Measurements from ENCODE around the gene ADAMTS14. TPM values are rescaled to one million over a fixed set of nuclear protein-coding genes. Genes with fewer than 3 reads are reported as not detected.
A peak's percentile ranks its signal among the peaks of the same experiment; 100 is the strongest.

The ADAMTS14 gene
- total RNA-seq, 2 experiments from 2014 or later = 0.03 TPM; not detected in 1

DNA sequence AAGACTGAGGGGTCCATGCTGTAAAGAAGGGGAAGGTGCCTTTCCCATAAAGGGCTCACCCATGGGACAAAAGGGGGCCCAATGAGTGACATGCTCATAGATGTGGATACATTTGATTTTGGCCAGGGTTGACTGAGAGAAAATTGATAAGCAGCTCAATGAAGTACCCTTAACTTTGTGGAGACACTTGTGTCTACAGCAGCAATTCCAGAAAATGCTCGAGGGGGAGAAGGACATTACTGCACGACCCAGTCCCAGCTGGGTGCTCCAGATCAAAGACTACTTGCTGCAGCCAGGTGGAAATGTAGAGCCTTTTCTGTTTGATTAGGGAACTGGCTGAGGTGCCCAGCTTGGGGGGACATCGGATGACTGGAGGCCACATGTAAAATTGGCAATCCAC, 22.2 kb upstream of the ADAMTS14 start:
- Histone ChIP-seq H3K4me1 (ENCODE audit: insufficient read depth, low read length, poor library complexity, severe bottlenecking) (no peaks in the 10 kb centered on the region), H3K79me2 (ENCODE audit: insufficient read depth, low read depth, low read length) (no peaks in the 10 kb centered on the region)
- BruUV-seq (replicated peaks) = no TSS peak

DNA sequence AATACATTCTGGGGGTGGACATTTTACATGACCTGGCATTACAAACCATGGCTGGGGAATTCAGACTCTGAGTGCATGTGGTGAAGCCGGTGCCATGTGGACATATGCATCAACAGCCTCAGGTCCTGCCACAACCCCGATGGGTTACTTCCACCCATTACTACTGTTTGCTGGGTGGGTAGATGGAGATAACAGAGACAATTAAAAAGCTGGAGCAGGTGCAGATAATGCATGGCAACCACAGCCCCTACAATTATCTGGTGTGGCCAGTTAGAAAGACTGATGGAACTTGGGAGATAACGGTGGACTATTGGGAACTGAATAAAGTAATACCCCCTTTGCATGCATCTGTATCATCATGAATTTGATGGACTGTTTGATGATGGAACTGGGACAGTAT, 21.6 kb upstream of the ADAMTS14 start:
- intact Hi-C loops (cut with micrococcal nuclease; ENCODE audit: unreplicated experiment) = no loop called here
- POLR2A ChIA-PET = no interaction called here
- BruUV-seq (replicated peaks) = no TSS peak
- CTCF ChIA-PET (ENCODE audit: unreplicated experiment) = no interaction called here
- peaks cover 16% of the 10 kb centered on the region; the same call in 1 of the 2 replicates for H3K9me3 ChIP-seq (ENCODE audit: low read length)
- TF ChIP-seq, protein P1, sequence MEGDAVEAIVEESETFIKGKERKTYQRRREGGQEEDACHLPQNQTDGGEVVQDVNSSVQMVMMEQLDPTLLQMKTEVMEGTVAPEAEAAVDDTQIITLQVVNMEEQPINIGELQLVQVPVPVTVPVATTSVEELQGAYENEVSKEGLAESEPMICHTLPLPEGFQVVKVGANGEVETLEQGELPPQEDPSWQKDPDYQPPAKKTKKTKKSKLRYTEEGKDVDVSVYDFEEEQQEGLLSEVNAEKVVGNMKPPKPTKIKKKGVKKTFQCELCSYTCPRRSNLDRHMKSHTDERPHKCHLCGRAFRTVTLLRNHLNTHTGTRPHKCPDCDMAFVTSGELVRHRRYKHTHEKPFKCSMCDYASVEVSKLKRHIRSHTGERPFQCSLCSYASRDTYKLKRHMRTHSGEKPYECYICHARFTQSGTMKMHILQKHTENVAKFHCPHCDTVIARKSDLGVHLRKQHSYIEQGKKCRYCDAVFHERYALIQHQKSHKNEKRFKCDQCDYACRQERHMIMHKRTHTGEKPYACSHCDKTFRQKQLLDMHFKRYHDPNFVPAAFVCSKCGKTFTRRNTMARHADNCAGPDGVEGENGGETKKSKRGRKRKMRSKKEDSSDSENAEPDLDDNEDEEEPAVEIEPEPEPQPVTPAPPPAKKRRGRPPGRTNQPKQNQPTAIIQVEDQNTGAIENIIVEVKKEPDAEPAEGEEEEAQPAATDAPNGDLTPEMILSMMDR (conservative IDR thresholded peaks at IDR 0.05; ENCODE audit: low read length) = no peak
- no peak for TF ChIP-seq EZH2phosphoT487 (IDR thresholded peaks at IDR 0.05; ENCODE audit: borderline replicate concordance, low read depth, low read length)
- no peak for DNase-seq (ENCODE audit: low spot score)
- H3K4me2 ChIP-seq (ENCODE audit: low read length) = no peak overlapping the region
- H2AFZ ChIP-seq (ENCODE audit: low read length) = no peak overlapping the region
- no peaks in the 10 kb centered on the region for H4K20me1 ChIP-seq (ENCODE audit: insufficient read depth, low read length)
- no peak overlapping the region for H3K27ac ChIP-seq (ENCODE audit: low read depth, low read length, poor library complexity, severe bottlenecking)
- H3K4me1 ChIP-seq (ENCODE audit: insufficient read depth, low read length, poor library complexity, severe bottlenecking) = no peaks in the 10 kb centered on the region
- no peaks in the 10 kb centered on the region for H3K79me2 ChIP-seq (ENCODE audit: insufficient read depth, low read depth, low read length)
- no peak overlapping the region for H3K4me3 ChIP-seq (ENCODE audit: low read depth, low read length, poor library complexity, severe bottlenecking)
- H3K9me2 ChIP-seq (ENCODE audit: insufficient read depth, low read length) = no peaks in the 10 kb centered on the region
- no peaks in the 10 kb centered on the region for H3K36me3 ChIP-seq (ENCODE audit: insufficient read depth, low read length)

More for the DNA sequence above, 22.2 kb upstream of the ADAMTS14 start:
- Histone ChIP-seq H3K4me3 (ENCODE audit: low read depth, low read length, poor library complexity, severe bottlenecking) (no peak overlapping the region), H2AFZ (ENCODE audit: low read length) (no peak overlapping the region), H3K36me3 (ENCODE audit: insufficient read depth, low read length) (no peaks in the 10 kb centered on the region), H3K9me3 (ENCODE audit: low read length) (peaks cover 16% of the 10 kb centered on the region; the same call in 1 of the 2 replicates), H3K9me2 (ENCODE audit: insufficient read depth, low read length) (no peaks in the 10 kb centered on the region), H4K20me1 (ENCODE audit: insufficient read depth, low read length) (no peaks in the 10 kb centered on the region), H3K27ac (ENCODE audit: low read depth, low read length, poor library complexity, severe bottlenecking) (no peak overlapping the region), H3K4me2 (ENCODE audit: low read length) (no peak overlapping the region)
- TF ChIP-seq EZH2phosphoT487 (IDR thresholded peaks at IDR 0.05; ENCODE audit: borderline replicate concordance, low read depth, low read length) = no peak
- TF ChIP-seq, protein P1 (conservative IDR thresholded peaks at IDR 0.05; ENCODE audit: low read length) = no peak
- intact Hi-C loops (cut with micrococcal nuclease; ENCODE audit: unreplicated experiment) = no loop called here
- no peak for DNase-seq (ENCODE audit: low spot score)
- ChIA-PET CTCF (ENCODE audit: unreplicated experiment) (no interaction called here), POLR2A (no interaction called here)

DNA sequence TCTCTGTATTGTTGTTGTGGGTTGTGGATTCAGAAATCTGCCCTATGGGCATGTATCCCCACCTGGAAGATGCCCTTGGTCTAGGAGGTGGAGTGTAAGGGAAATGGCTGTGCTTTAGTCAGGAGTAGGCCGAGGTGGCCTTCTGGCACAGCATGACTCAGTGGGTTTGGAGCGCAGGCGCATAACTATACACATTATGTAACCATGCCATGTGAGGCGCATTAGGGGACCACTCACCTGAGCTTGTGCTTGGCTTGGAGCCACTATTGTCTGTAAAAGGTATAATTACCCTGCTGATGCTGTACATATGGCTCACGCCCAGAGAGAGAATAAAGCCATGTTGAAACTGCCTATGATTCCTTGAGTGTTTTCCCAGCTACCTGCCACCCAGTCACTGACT, 20.6 kb upstream of the ADAMTS14 start:
- H3K9me2 ChIP-seq (ENCODE audit: insufficient read depth, low read length) = no peaks in the 10 kb centered on the region
- peaks cover 16% of the 10 kb centered on the region; the same call in 1 of the 2 replicates for H3K9me3 ChIP-seq (ENCODE audit: low read length)
- H4K20me1 ChIP-seq (ENCODE audit: insufficient read depth, low read length) = no peaks in the 10 kb centered on the region
- H3K4me3 ChIP-seq (ENCODE audit: low read depth, low read length, poor library complexity, severe bottlenecking) = no peak overlapping the region
- DNase-seq (ENCODE audit: low spot score) = peak; percentile 92
- H2AFZ ChIP-seq (ENCODE audit: low read length) = no peak overlapping the region
- intact Hi-C loops (cut with micrococcal nuclease; ENCODE audit: unreplicated experiment) = no loop called here
- H3K27ac ChIP-seq (ENCODE audit: low read depth, low read length, poor library complexity, severe bottlenecking) = no peak overlapping the region
- TF ChIP-seq, protein P1 (conservative IDR thresholded peaks at IDR 0.05; ENCODE audit: low read length) = no peak
- TF ChIP-seq EZH2phosphoT487 (IDR thresholded peaks at IDR 0.05; ENCODE audit: borderline replicate concordance, low read depth, low read length) = no peak
- BruUV-seq (replicated peaks) = no TSS peak
- H3K4me1 ChIP-seq (ENCODE audit: insufficient read depth, low read length, poor library complexity, severe bottlenecking) = no peaks in the 10 kb centered on the region
- H3K4me2 ChIP-seq (ENCODE audit: low read length) = no peak overlapping the region
- no peaks in the 10 kb centered on the region for H3K36me3 ChIP-seq (ENCODE audit: insufficient read depth, low read length)
- ChIA-PET POLR2A (no interaction called here), CTCF (ENCODE audit: unreplicated experiment) (no interaction called here)
- H3K79me2 ChIP-seq (ENCODE audit: insufficient read depth, low read depth, low read length) = no peaks in the 10 kb centered on the region

Measured in OCI-LY7 (cell line).